ENCODE results near the gene SGF29. TPM values are rescaled to one million over a fixed set of nuclear protein-coding genes. Genes with fewer than 3 reads are reported as not detected.

Gene SGF29
- total and polyA plus RNA-seq, 9 of the 15 experiments (the other 6 are each of a cell fraction or from before 2014, with no cell fraction given): 2.6 to 36.1 (median 21.2) TPM

DNA sequence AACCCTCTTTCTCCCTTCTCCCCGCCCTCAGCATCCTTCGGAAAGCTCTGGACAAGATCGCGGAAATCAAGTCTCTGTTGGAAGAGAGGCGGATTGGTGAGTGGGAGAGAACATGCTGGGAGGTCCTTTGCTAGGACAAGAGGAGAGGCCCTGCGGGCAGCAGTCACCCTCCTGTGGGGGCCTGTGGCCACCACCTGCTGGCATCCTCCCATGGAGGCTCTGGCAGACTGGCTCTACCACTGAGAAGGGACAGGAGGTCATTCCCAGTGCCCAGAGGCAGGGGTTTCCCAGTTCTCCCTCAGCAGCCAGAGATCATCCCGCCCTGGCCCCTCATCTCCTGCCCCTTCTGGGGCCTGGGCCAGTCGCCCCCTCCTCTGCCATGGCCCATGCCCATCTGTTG, 35.3 kb downstream of the SGF29 start:
- BruUV-seq (replicated peaks): no TSS peak
- no peak for TF ChIP-seq SIX5 (IDR thresholded peaks at IDR 0.05; ENCODE audit: borderline replicate concordance in 1 of 2, insufficient read depth in 1 of 2, low read depth in 1 of 2, low read length in 2 of 2)
- TF ChIP-seq RNF219 (CRISPR knock-in tag; IDR thresholded peaks at IDR 0.05): no peak
- no peak for TF ChIP-seq HOXB6 (CRISPR knock-in tag; IDR thresholded peaks at IDR 0.05; ENCODE audit: borderline replicate concordance)
- no peak for TF ChIP-seq HDAC2 (IDR thresholded peaks at IDR 0.05)
- TF ChIP-seq ZFX (CRISPR knock-in tag; IDR thresholded peaks at IDR 0.05): no peak
- TF ChIP-seq ZNF431 (CRISPR knock-in tag; IDR thresholded peaks at IDR 0.05): no peak
- TF ChIP-seq ILF3 (IDR thresholded peaks at IDR 0.05; ENCODE audit: borderline replicate concordance): no peak
- no peak for TF ChIP-seq BRD4 (IDR thresholded peaks at IDR 0.05)
- TF ChIP-seq FOSL1 (tag; conservative IDR thresholded peaks at IDR 0.05): no peak
- no peak for TF ChIP-seq TBL1XR1 (IDR thresholded peaks at IDR 0.05; ENCODE audit: low read length in 2 of 2)
- no peak for TF ChIP-seq CTBP1 (IDR thresholded peaks at IDR 0.05; ENCODE audit: borderline replicate concordance)
- TF ChIP-seq CBX3 (IDR thresholded peaks at IDR 0.05; ENCODE audit: borderline replicate concordance in 1 of 2, low read length in 2 of 2): no peak
- no peak for TF ChIP-seq CCNT2 (IDR thresholded peaks at IDR 0.05; ENCODE audit: borderline replicate concordance, extremely low read depth, insufficient read length, low read depth, low read length)
- ChIA-PET POLR2A (no interaction called here), CTCF (ENCODE audit: low intra/inter-chr PET ratio) (no interaction called here)
- H3K9ac ChIP-seq (ENCODE audit: insufficient read depth in 1 of 2, low read depth in 2 of 2, low read length in 2 of 2): peak overlapping the region in 1 of 2 experiments; percentile 20; a peak in 1 of 4 replicates
- ATAC-seq: no peak
- H3K9me1 ChIP-seq (ENCODE audit: control insufficient read depth, insufficient read depth, low read length): no peaks in the 10 kb centered on the region
- in situ Hi-C loops (cut with MboI) (no loop called here), intact Hi-C loops (cut with micrococcal nuclease) (no loop called here)
- H3K36me3 ChIP-seq (ENCODE audit: control insufficient read depth, insufficient read depth, low read length): peaks cover 39% of the 10 kb centered on the region; the same call in 2 of the 3 replicates
- H3K9me3 ChIP-seq (replicated peaks; ENCODE audit: control insufficient read depth, insufficient read depth, low read depth, low read length): no peaks in the 10 kb centered on the region
- 82% methylated on average over 6 of the region's 8 CpGs for WGBS (ENCODE audit: insufficient coverage, low coverage, missing lambda C conversion rate)
- no peak for FAIRE-seq
- no peak for DNase-seq (ENCODE audit: extremely low read depth in 1 of 4, low spot score in 3 of 4)
- no peaks in the 10 kb centered on the region for H3K79me2 ChIP-seq (ENCODE audit: control insufficient read depth, insufficient read depth, low read length)
- no peak overlapping the region for H3K27ac ChIP-seq (ENCODE audit: extremely low read depth, low read depth, low read length)
- H3K4me3 ChIP-seq: no peak overlapping the region
- H2AFZ ChIP-seq (ENCODE audit: low read depth, low read length): no peak overlapping the region
- no peaks in the 10 kb centered on the region for H4K20me1 ChIP-seq (replicated peaks; ENCODE audit: control insufficient read depth, insufficient read depth, low read length)
- H3K27me3 ChIP-seq (ENCODE audit: control insufficient read depth in 2 of 2, insufficient read depth in 2 of 2, low read length in 2 of 2): no peaks in the 10 kb centered on the region
- H3K4me1 ChIP-seq (replicated peaks in 1 of 2; ENCODE audit: control insufficient read depth in 2 of 2, insufficient read depth in 2 of 2, low read length in 2 of 2): no peaks in the 10 kb centered on the region
- no peak overlapping the region for H3K4me2 ChIP-seq (ENCODE audit: insufficient read depth, low read length)
